ENCODE data around the gene DNAJB8. TPM values are rescaled to one million over a fixed set of nuclear protein-coding genes. Genes with fewer than 3 reads are reported as not detected.
A peak's percentile ranks its signal among the peaks of the same experiment; 100 is the strongest.

Gene DNAJB8
- total and polyA plus RNA-seq, 9 of the 15 experiments (the other 6 are each of a cell fraction or from before 2014, with no cell fraction given): not detected

DNA sequence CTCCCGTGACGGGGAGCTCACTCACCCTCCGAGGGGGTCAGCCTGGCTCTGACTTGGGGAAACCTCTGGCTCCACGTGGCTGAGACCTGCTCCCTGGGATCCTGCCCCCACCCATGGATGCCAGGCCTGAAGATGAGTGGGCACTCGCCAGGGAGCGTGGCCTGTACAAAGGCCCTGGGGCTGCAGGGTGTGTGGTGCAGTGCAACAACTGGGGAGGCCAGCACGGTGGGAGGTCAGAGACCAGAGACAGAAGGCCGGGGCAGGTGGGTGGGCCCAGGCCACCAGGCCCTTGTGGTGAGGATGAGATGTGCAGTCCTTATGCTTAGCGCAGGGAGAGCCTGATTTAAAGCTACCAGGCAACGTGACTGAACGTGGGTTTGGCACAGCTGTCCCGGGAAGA, 5.0 kb downstream of the DNAJB8 start:
- in situ Hi-C loops (cut with MboI): no loop called here
- 71% methylated on average over 9 of the region's 12 CpGs for WGBS (ENCODE audit: insufficient coverage, low coverage, missing lambda C conversion rate)
- Histone ChIP-seq H3K27me3 (ENCODE audit: control insufficient read depth in 2 of 2, insufficient read depth in 2 of 2, low read length in 2 of 2) (peaks cover 4 to 15% of the 10 kb centered on the region in 2 experiments; a peak in 4 of 5 replicates), H3K36me3 (ENCODE audit: control insufficient read depth, insufficient read depth, low read length) (no peaks in the 10 kb centered on the region), H3K79me2 (ENCODE audit: control insufficient read depth, insufficient read depth, low read length) (no peaks in the 10 kb centered on the region), H3K4me2 (ENCODE audit: insufficient read depth, low read length) (no peak overlapping the region), H3K9me1 (ENCODE audit: control insufficient read depth, insufficient read depth, low read length) (no peaks in the 10 kb centered on the region), H3K4me3 (no peak overlapping the region), H3K9ac (ENCODE audit: insufficient read depth in 1 of 2, low read depth in 2 of 2, low read length in 2 of 2) (peak overlapping the region in 1 of 2 experiments; percentile 64; a peak in 1 of 4 replicates), H3K4me1 (replicated peaks in 1 of 2; ENCODE audit: control insufficient read depth in 2 of 2, insufficient read depth in 2 of 2, low read length in 2 of 2) (peaks cover 9 to 43% of the 10 kb centered on the region in 2 experiments; a peak in 4 of 5 replicates), H3K9me3 (replicated peaks; ENCODE audit: control insufficient read depth, insufficient read depth, low read depth, low read length) (no peaks in the 10 kb centered on the region), H3K27ac (ENCODE audit: extremely low read depth, low read depth, low read length) (no peak overlapping the region), H2AFZ (ENCODE audit: low read depth, low read length) (no peak overlapping the region), H4K20me1 (replicated peaks; ENCODE audit: control insufficient read depth, insufficient read depth, low read length) (no peaks in the 10 kb centered on the region)
- FAIRE-seq (no peak), ATAC-seq (no peak), DNase-seq (ENCODE audit: extremely low read depth in 1 of 4, low spot score in 3 of 4) (peak in 1 of 4 experiments; percentile 17)
- no TSS peak for BruUV-seq (replicated peaks)
- intact Hi-C loops (cut with micrococcal nuclease): no loop called here
- TF ChIP-seq ZNF41 (CRISPR knock-in tag; conservative IDR thresholded peaks at IDR 0.05) (no peak), MAX (CRISPR knock-in tag; IDR thresholded peaks at IDR 0.05) (peak; percentile 60)
- POLR2A ChIA-PET: interaction anchor here (0.6 to 0.7 kb wide), 2 partner anchors 48 to 152 kb away, joined by 3 read pairs; no protein-coding TSS in a partner anchor
- CTCF ChIA-PET (ENCODE audit: low intra/inter-chr PET ratio): no interaction called here

GRCh38 chr3:128459461-128459820, 7.2 kb downstream of the DNAJB8 start:
- ChIA-PET CTCF (ENCODE audit: low intra/inter-chr PET ratio) (no interaction called here), POLR2A (interaction anchor here (1.1 to 1.8 kb wide), 2 partner anchors 23 to 36 kb away, joined by 3 to 7 read pairs; no protein-coding TSS in a partner anchor)
- DNase-seq (ENCODE audit: extremely low read depth in 1 of 4, low spot score in 3 of 4): no peak
- no peak overlapping the region for H3K27ac ChIP-seq (ENCODE audit: extremely low read depth, low read depth, low read length)
- in situ Hi-C loops (cut with MboI): no loop called here
- FAIRE-seq: no peak
- H3K4me3 ChIP-seq: no peak overlapping the region
- intact Hi-C loops (cut with micrococcal nuclease): no loop called here
- H3K4me2 ChIP-seq (ENCODE audit: insufficient read depth, low read length): no peak overlapping the region
- H3K9me1 ChIP-seq (ENCODE audit: control insufficient read depth, insufficient read depth, low read length): no peaks in the 10 kb centered on the region
- H2AFZ ChIP-seq (ENCODE audit: low read depth, low read length): no peak overlapping the region
- H4K20me1 ChIP-seq (replicated peaks; ENCODE audit: control insufficient read depth, insufficient read depth, low read length): no peaks in the 10 kb centered on the region
- peaks cover 6 to 51% of the 10 kb centered on the region in 2 experiments; a peak in 3 of 5 replicates for H3K4me1 ChIP-seq (replicated peaks in 1 of 2; ENCODE audit: control insufficient read depth in 2 of 2, insufficient read depth in 2 of 2, low read length in 2 of 2)
- H3K9me3 ChIP-seq (replicated peaks; ENCODE audit: control insufficient read depth, insufficient read depth, low read depth, low read length): no peaks in the 10 kb centered on the region
- 76% methylated on average over 9 of the region's 9 CpGs for WGBS (ENCODE audit: insufficient coverage, low coverage, missing lambda C conversion rate)
- no peaks in the 10 kb centered on the region for H3K27me3 ChIP-seq (ENCODE audit: control insufficient read depth in 2 of 2, insufficient read depth in 2 of 2, low read length in 2 of 2)
- H3K79me2 ChIP-seq (ENCODE audit: control insufficient read depth, insufficient read depth, low read length): no peaks in the 10 kb centered on the region
- H3K36me3 ChIP-seq (ENCODE audit: control insufficient read depth, insufficient read depth, low read length): no peaks in the 10 kb centered on the region
- BruUV-seq (replicated peaks): no TSS peak
- no peak for ATAC-seq
- no peak overlapping the region; a peak in 1 of 4 replicates for H3K9ac ChIP-seq (ENCODE audit: insufficient read depth in 1 of 2, low read depth in 2 of 2, low read length in 2 of 2)
- TF ChIP-seq HOXB6 (CRISPR knock-in tag; IDR thresholded peaks at IDR 0.05; ENCODE audit: borderline replicate concordance) (no peak), NR1H2 (CRISPR knock-in tag; IDR thresholded peaks at IDR 0.05) (no peak), TRIM28 (IDR thresholded peaks at IDR 0.05) (no peak), ZNF282 (CRISPR knock-in tag; IDR thresholded peaks at IDR 0.05) (no peak), HDAC3 (IDR thresholded peaks at IDR 0.05; ENCODE audit: borderline replicate concordance, partially characterized antibody) (no peak), MXI1 (IDR thresholded peaks at IDR 0.05; ENCODE audit: low read depth, low read length) (no peak), ELF4 (CRISPR knock-in tag; IDR thresholded peaks at IDR 0.05) (no peak), MED1 (CRISPR knock-in tag; IDR thresholded peaks at IDR 0.05; ENCODE audit: borderline replicate concordance) (no peak)
- TF ChIP-seq, protein P1, sequence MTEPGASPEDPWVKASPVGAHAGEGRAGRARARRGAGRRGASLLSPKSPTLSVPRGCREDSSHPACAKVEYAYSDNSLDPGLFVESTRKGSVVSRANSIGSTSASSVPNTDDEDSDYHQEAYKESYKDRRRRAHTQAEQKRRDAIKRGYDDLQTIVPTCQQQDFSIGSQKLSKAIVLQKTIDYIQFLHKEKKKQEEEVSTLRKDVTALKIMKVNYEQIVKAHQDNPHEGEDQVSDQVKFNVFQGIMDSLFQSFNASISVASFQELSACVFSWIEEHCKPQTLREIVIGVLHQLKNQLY (CRISPR knock-in tag; conservative IDR thresholded peaks at IDR 0.05): no peak
- TF ChIP-seq, protein P2, sequence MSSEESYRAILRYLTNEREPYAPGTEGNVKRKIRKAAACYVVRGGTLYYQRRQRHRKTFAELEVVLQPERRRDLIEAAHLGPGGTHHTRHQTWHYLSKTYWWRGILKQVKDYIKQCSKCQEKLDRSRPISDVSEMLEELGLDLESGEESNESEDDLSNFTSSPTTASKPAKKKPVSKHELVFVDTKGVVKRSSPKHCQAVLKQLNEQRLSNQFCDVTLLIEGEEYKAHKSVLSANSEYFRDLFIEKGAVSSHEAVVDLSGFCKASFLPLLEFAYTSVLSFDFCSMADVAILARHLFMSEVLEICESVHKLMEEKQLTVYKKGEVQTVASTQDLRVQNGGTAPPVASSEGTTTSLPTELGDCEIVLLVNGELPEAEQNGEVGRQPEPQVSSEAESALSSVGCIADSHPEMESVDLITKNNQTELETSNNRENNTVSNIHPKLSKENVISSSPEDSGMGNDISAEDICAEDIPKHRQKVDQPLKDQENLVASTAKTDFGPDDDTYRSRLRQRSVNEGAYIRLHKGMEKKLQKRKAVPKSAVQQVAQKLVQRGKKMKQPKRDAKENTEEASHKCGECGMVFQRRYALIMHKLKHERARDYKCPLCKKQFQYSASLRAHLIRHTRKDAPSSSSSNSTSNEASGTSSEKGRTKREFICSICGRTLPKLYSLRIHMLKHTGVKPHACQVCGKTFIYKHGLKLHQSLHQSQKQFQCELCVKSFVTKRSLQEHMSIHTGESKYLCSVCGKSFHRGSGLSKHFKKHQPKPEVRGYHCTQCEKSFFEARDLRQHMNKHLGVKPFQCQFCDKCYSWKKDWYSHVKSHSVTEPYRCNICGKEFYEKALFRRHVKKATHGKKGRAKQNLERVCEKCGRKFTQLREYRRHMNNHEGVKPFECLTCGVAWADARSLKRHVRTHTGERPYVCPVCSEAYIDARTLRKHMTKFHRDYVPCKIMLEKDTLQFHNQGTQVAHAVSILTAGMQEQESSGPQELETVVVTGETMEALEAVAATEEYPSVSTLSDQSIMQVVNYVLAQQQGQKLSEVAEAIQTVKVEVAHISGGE (CRISPR knock-in tag; IDR thresholded peaks at IDR 0.05): no peak

Measured in K562 (cell line).